ENCODE results near the gene WNT3A. TPM values are rescaled to one million over a fixed set of nuclear protein-coding genes. Genes with fewer than 3 reads are reported as not detected.

The WNT3A gene
- total and polyA plus RNA-seq, 2 donors (not counting 3 experiments of a cell fraction or from before 2014, with no cell fraction given): not detected

GRCh38 chr1:228073061-228073856 is 66.5 kb downstream of the WNT3A start:
- H3K4me2 ChIP-seq (ENCODE audit: insufficient read depth, low read length): no peak overlapping the region
- no peaks in the 10 kb centered on the region for H3K9me3 ChIP-seq (replicated peaks; ENCODE audit: control insufficient read depth, insufficient read depth, low read length)
- no peak overlapping the region for H3K9ac ChIP-seq (replicated peaks; ENCODE audit: extremely low read depth, insufficient read depth, low read length)
- peaks cover 0 to 3% of the 10 kb centered on the region in 2 experiments for H3K27me3 ChIP-seq (ENCODE audit: control insufficient read depth in 2 of 2, insufficient read depth in 2 of 2, low read length in 2 of 2)
- intact Hi-C loops (cut with micrococcal nuclease): loop anchor here (5.0 kb wide), 2 partner anchors 76 to 311 kb away; no protein-coding TSS in a partner anchor
- no peaks in the 10 kb centered on the region for H4K20me1 ChIP-seq (replicated peaks; ENCODE audit: control insufficient read depth, extremely low read depth, insufficient read depth, low read length)
- H3K79me2 ChIP-seq (ENCODE audit: control insufficient read depth, insufficient read depth, low read length): no peaks in the 10 kb centered on the region
- no peak overlapping the region for H3K4me3 ChIP-seq (replicated peaks in 1 of 3; ENCODE audit: insufficient read depth in 1 of 3, low read depth in 1 of 3, low read length in 3 of 3)
- TF ChIP-seq GATA2 (IDR thresholded peaks at IDR 0.05; ENCODE audit: insufficient read depth, insufficient read length, low read depth, low read length) (no peak), POLR2A (IDR thresholded peaks at IDR 0.05; ENCODE audit: low read depth, low read length) (no peak), MAX (IDR thresholded peaks at IDR 0.05; ENCODE audit: insufficient read depth, insufficient read length) (no peak), CTCF (IDR thresholded peaks at IDR 0.05; ENCODE audit: extremely low read depth in 1 of 2, insufficient read depth in 1 of 2, low read depth in 1 of 2, low read length in 2 of 2) (no peak), MYC (IDR thresholded peaks at IDR 0.05; ENCODE audit: low read depth, low read length) (no peak), POLR2AphosphoS5 (IDR thresholded peaks at IDR 0.05; ENCODE audit: insufficient read depth, low read depth, low read length) (no peak), JUN (IDR thresholded peaks at IDR 0.05; ENCODE audit: borderline replicate concordance, insufficient read depth, insufficient read length, low read depth) (no peak), FOS (IDR thresholded peaks at IDR 0.05; ENCODE audit: borderline replicate concordance, insufficient read depth, low read length) (no peak), EZH2 (IDR thresholded peaks at IDR 0.05; ENCODE audit: borderline replicate concordance, low read depth, low read length, severe bottlenecking) (no peak)
- ChIA-PET POLR2A (no interaction called here), CTCF (interaction anchor here (0.9 to 1.7 kb wide), 5 partner anchors 9 to 313 kb away, joined by 3 to 24 read pairs (median 4); partner anchors contain the start of gene ARF1)
- no peak for DNase-seq (ENCODE audit: low read depth, low spot score)
- no peak overlapping the region for H2AFZ ChIP-seq (ENCODE audit: low read depth, low read length)
- no peak for FAIRE-seq
- H3K4me1 ChIP-seq (ENCODE audit: control insufficient read depth, extremely low read depth, insufficient read depth, low read length): no peaks in the 10 kb centered on the region
- no peaks in the 10 kb centered on the region for H3K9me1 ChIP-seq (replicated peaks; ENCODE audit: control insufficient read depth, extremely low read depth, insufficient read depth, low read length)
- BruUV-seq (replicated peaks): no TSS peak
- H3K27ac ChIP-seq (ENCODE audit: insufficient read depth, low read depth, low read length): no peak overlapping the region
- no peaks in the 10 kb centered on the region for H3K36me3 ChIP-seq (ENCODE audit: control insufficient read depth in 2 of 2, extremely low read depth in 1 of 2, insufficient read depth in 2 of 2, low read length in 2 of 2)
- dilution Hi-C loops (cut with MboI; ENCODE audit: extremely low pct_ligation_motif_present, low sequenced_read_pairs): no loop called here

All from endothelial cell of umbilical vein (primary cell).